Mesenchymal stem cell (in vitro differentiated cells and primary cell): Measurements from ENCODE around the gene DPY19L3.

ENCODE experiments used
- DNase-seq: peaks from one replicate; pipeline ENCODE4 v3.0.0-alpha.2; 2013
- H2AFZ ChIP-seq: one replicate; pipeline ENCODE4 v1.6.1; 2013; ENCODE audit warnings: low read depth, mild to moderate bottlenecking, control low read depth, inconsistent platforms, low read length, moderate library complexity
- H2AK5ac ChIP-seq: 2 replicates; pipeline ENCODE4 v1.6.1; 2013; ENCODE audit warnings: low read length, moderate library complexity, mild to moderate bottlenecking, inconsistent platforms; ENCODE audit not compliant: severe bottlenecking
- H2BK120ac ChIP-seq: one replicate; pipeline ENCODE4 v1.6.1; 2013; ENCODE audit warnings: low read depth, mild to moderate bottlenecking, inconsistent platforms, low read length, moderate library complexity
- H2BK12ac ChIP-seq, 2 experiments: one replicate each; pipeline ENCODE4 v1.6.1; 2013; ENCODE audit warnings: inconsistent platforms in 2 of 2, low read length in 2 of 2, mild to moderate bottlenecking in 2 of 2, moderate library complexity in 2 of 2, control low read depth in 1 of 2
- H2BK15ac ChIP-seq: one replicate; pipeline ENCODE4 v1.6.1; 2013; ENCODE audit warnings: mild to moderate bottlenecking, low read depth, inconsistent platforms; ENCODE audit not compliant: poor library complexity, severe bottlenecking
- H2BK5ac ChIP-seq: 2 replicates; pipeline ENCODE4 v1.6.1; 2013; ENCODE audit warnings: low read depth, mild to moderate bottlenecking, low read length, control low read depth, inconsistent platforms; ENCODE audit not compliant: poor library complexity, severe bottlenecking
- H3K14ac ChIP-seq, 2 experiments: one replicate each; pipeline ENCODE4 v1.6.1; 2013; ENCODE audit warnings: inconsistent platforms in 2 of 2, low read length in 2 of 2, control low read depth in 1 of 2, mild to moderate bottlenecking in 1 of 2, moderate library complexity in 1 of 2
- H3K18ac ChIP-seq, 2 experiments: one replicate each; pipeline ENCODE4 v1.6.1; 2013; ENCODE audit warnings: inconsistent platforms in 2 of 2, low read length in 2 of 2, control low read depth in 1 of 2, low read depth in 1 of 2, mild to moderate bottlenecking in 1 of 2
- H3K23ac ChIP-seq, 2 experiments: one replicate each; pipeline ENCODE4 v1.6.1; 2013; ENCODE audit warnings: inconsistent platforms in 2 of 2, low read length in 2 of 2, mild to moderate bottlenecking in 2 of 2, moderate library complexity in 2 of 2, control low read depth in 1 of 2
- H3K27ac ChIP-seq: 2 replicates; pipeline ENCODE4 v1.5.1; 2013; ENCODE audit warnings: mild to moderate bottlenecking, moderate library complexity, low read length, control low read depth, inconsistent platforms; ENCODE audit not compliant: poor library complexity, severe bottlenecking
- H3K27me3 ChIP-seq, 2 experiments: 2 replicates each; pipeline versions ENCODE4 v1.6.1 to v1.7.0; 2013; ENCODE audit warnings: low read length in 2 of 2, mild to moderate bottlenecking in 2 of 2, moderate library complexity in 2 of 2, control low read depth in 1 of 2, inconsistent platforms in 1 of 2; ENCODE audit not compliant: control insufficient read depth in 1 of 2, insufficient read depth in 1 of 2
- H3K36me3 ChIP-seq, 2 experiments: 2 replicates each; pipeline versions ENCODE4 v1.6.1 to v1.7.0; 2013; ENCODE audit warnings: low read length in 2 of 2, control low read depth in 1 of 2, inconsistent platforms in 1 of 2, low read depth in 1 of 2, mild to moderate bottlenecking in 1 of 2; ENCODE audit not compliant: insufficient read depth in 2 of 2, control insufficient read depth in 1 of 2
- H3K4ac ChIP-seq, 2 experiments: one replicate each; pipeline ENCODE4 v1.6.1; 2013; ENCODE audit warnings: inconsistent platforms in 2 of 2, low read length in 2 of 2, mild to moderate bottlenecking in 2 of 2, moderate library complexity in 2 of 2, control low read depth in 1 of 2, low read depth in 1 of 2
- H3K4me1 ChIP-seq: 2 replicates; pipeline ENCODE4 v1.6.1; 2013; ENCODE audit warnings: low read depth, low read length, control low read depth; ENCODE audit not compliant: control insufficient read depth, insufficient read depth
- H3K4me2 ChIP-seq: 2 replicates; pipeline ENCODE4 v1.6.1; 2013; ENCODE audit warnings: low read length, mild to moderate bottlenecking, inconsistent platforms; ENCODE audit not compliant: poor library complexity, severe bottlenecking
- H3K4me3 ChIP-seq, 2 experiments: 2 replicates each; pipeline versions ENCODE4 v1.5.1 to v1.7.0; 2013; ENCODE audit warnings: low read length in 2 of 2, mild to moderate bottlenecking in 2 of 2, control low read depth in 1 of 2, low read depth in 1 of 2; ENCODE audit not compliant: insufficient read depth in 1 of 2
- H3K79me1 ChIP-seq: replicated peaks from 2 replicates; pipeline ENCODE4 v1.6.1; 2013; ENCODE audit warnings: mild to moderate bottlenecking, control low read depth, low read length, inconsistent platforms; ENCODE audit not compliant: poor library complexity, severe bottlenecking
- H3K9ac ChIP-seq: 2 replicates; pipeline ENCODE4 v1.7.0; 2013; ENCODE audit warnings: mild to moderate bottlenecking, low read length, moderate library complexity
- H3K9me3 ChIP-seq: 2 replicates; pipeline ENCODE4 v1.7.0; 2013; ENCODE audit warnings: mild to moderate bottlenecking, low read length; ENCODE audit not compliant: control insufficient read depth
- H4K8ac ChIP-seq: one replicate; pipeline ENCODE4 v1.6.1; 2013; ENCODE audit warnings: inconsistent platforms, mild to moderate bottlenecking, low read length, moderate library complexity
- H4K91ac ChIP-seq: one replicate; pipeline ENCODE4 v1.6.1; 2013; ENCODE audit warnings: mild to moderate bottlenecking, low read length, inconsistent platforms
- WGBS: methylation state at CpG from one replicate; pipeline ENCODE4 v1.1.7; 2013; ENCODE audit warnings: mixed read lengths; 5-methylcytosine and 5-hydroxymethylcytosine counted together

The DPY19L3 gene

DNA sequence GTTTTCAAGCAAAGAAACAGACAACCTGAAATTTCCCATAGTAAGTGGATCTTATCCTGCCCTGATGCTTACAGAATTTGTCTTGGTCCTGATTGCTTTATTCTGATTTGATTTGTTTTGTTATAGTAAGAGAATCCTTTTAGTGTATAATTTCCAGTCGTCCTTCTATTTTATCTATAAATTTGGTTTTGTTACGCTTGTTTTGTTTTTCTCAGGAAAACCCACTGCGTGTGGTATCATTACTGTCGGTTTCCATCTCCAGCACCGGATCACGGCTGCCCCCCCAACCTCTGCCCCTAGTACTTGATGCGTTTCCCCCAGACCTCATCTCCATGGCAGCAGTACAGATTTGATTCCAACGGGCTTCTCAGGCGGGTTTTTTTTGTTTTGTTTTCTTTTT, 117.4 kb downstream of the DPY19L3 start:
- H3K36me3 ChIP-seq = no peaks in the 10 kb centered on the region
- no peaks in the 10 kb centered on the region for H3K9me3 ChIP-seq
- no peak overlapping the region for H3K27ac ChIP-seq
- 80% methylated on average over 9 of the region's 9 CpGs for WGBS
- H2BK120ac ChIP-seq = no peak overlapping the region
- H3K4me3 ChIP-seq = no peak overlapping the region
- H3K79me1 ChIP-seq = no peaks in the 10 kb centered on the region
- no peak overlapping the region for H2AK5ac ChIP-seq
- H2AFZ ChIP-seq = no peak overlapping the region
- no peak overlapping the region for H2BK15ac ChIP-seq
- H3K4ac ChIP-seq = no peak overlapping the region
- no peaks in the 10 kb centered on the region for H3K4me1 ChIP-seq
- no peak overlapping the region for H3K18ac ChIP-seq
- H3K14ac ChIP-seq = no peak overlapping the region
- H3K27me3 ChIP-seq = peaks cover 6 to 12% of the 10 kb centered on the region in 2 experiments
- H4K8ac ChIP-seq = no peak overlapping the region
- H2BK5ac ChIP-seq = no peak overlapping the region
- no peak for DNase-seq
- H3K9ac ChIP-seq = no peak overlapping the region
- no peak overlapping the region for H2BK12ac ChIP-seq
- no peak overlapping the region for H3K23ac ChIP-seq
- H4K91ac ChIP-seq = no peak overlapping the region
- H3K4me2 ChIP-seq = no peak overlapping the region

DNA sequence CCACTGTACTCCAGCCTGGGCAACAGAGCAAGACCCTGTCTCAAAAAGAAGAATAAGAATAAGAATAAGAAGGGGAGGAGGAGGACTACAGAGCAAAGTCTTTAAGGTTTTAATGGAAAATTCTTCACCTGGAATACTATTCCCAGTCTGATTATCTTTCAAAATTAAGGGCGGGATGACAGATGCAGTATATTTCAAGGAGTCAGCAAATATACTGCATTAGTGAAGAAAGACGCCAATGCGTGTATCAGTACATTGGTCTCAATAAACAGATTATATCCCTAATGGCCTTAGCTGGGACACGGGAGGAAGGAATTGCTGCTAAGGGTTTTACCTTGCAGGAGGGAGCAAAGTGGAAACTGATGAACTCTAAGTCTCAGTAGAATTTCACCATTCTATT, 121.3 kb downstream of the DPY19L3 start:
- Histone ChIP-seq H3K9ac (no peak overlapping the region), H3K4ac (no peak overlapping the region), H3K4me3 (no peak overlapping the region), H3K14ac (no peak overlapping the region), H3K18ac (no peak overlapping the region), H4K8ac (no peak overlapping the region), H3K27ac (no peak overlapping the region), H2BK15ac (no peak overlapping the region), H3K4me2 (no peak overlapping the region), H4K91ac (no peak overlapping the region), H3K79me1 (no peaks in the 10 kb centered on the region), H3K23ac (no peak overlapping the region), H3K9me3 (peaks cover 10% of the 10 kb centered on the region), H3K27me3 (peaks cover 0 to 3% of the 10 kb centered on the region in 2 experiments), H2BK5ac (no peak overlapping the region), H2AK5ac (no peak overlapping the region), H3K4me1 (no peaks in the 10 kb centered on the region), H2AFZ (no peak overlapping the region), H2BK12ac (no peak overlapping the region), H2BK120ac (no peak overlapping the region), H3K36me3 (no peaks in the 10 kb centered on the region)
- 97% methylated on average over 4 of the region's 4 CpGs for WGBS
- DNase-seq = no peak

DNA sequence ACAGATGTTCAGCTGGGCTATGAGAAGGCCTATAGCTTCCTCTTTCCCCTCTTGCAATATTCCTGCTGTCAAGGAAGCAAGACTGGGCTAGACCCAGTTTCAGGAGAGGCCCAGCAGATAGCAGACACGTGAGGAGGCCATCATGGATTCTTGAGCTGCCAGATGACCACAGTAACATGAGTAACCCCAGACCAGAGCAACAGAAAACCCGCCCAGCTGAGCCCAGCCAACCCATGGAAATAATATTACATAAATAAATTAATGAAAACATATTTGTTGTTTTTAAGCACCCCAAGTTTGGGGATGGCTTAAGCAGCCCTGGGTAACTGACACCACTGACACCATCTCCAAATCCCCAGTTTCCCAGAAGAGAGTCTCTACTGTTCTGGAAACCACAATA, 125.2 kb downstream of the DPY19L3 start:
- 0% methylated on average over 1 of the region's 2 CpGs for WGBS
- Histone ChIP-seq H2BK15ac (no peak overlapping the region), H3K4me1 (no peaks in the 10 kb centered on the region)

DNA sequence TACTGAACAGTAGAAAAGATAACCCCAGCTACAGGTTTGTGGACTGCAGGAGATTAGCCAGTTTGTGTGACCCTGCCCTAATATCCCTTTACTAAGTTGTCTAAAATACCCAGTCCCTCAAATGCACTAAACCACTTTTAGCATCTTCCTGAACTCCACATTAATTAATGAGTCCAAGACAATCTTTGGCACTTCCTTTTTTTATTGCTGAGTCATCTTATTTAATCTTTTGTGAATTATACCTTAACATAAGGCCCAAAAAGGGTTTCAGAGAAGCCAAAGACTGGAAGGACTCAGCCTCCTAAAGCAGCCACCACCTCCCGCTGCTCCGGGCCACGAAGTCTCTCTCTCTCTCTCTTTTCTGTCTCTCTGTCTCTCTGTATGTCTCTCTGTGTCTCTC, 126.7 kb downstream of the DPY19L3 start:
- no peak overlapping the region for H3K4me3 ChIP-seq
- no peak overlapping the region for H4K8ac ChIP-seq
- H3K27ac ChIP-seq = no peak overlapping the region
- H3K79me1 ChIP-seq = no peaks in the 10 kb centered on the region
- H3K4me2 ChIP-seq = no peak overlapping the region
- H3K9ac ChIP-seq = no peak overlapping the region
- H3K9me3 ChIP-seq = peaks cover 10% of the 10 kb centered on the region
- H3K27me3 ChIP-seq = no peaks in the 10 kb centered on the region
- no peak overlapping the region for H3K4ac ChIP-seq
- H2BK120ac ChIP-seq = no peak overlapping the region
- no peak overlapping the region for H3K18ac ChIP-seq
- DNase-seq = no peak
- H2BK12ac ChIP-seq = no peak overlapping the region
- H4K91ac ChIP-seq = no peak overlapping the region
- no peak overlapping the region for H3K14ac ChIP-seq
- no peak overlapping the region for H2AFZ ChIP-seq
- WGBS = 82% methylated on average over 3 of the region's 3 CpGs
- H3K36me3 ChIP-seq = no peaks in the 10 kb centered on the region
- no peak overlapping the region for H3K23ac ChIP-seq
- no peak overlapping the region for H2BK15ac ChIP-seq
- no peak overlapping the region for H2AK5ac ChIP-seq
- no peaks in the 10 kb centered on the region for H3K4me1 ChIP-seq
- no peak overlapping the region for H2BK5ac ChIP-seq

More for the DNA sequence above, 125.2 kb downstream of the DPY19L3 start:
- DNase-seq = no peak
- Histone ChIP-seq H4K8ac (no peak overlapping the region), H3K36me3 (no peaks in the 10 kb centered on the region), H2BK5ac (no peak overlapping the region), H2BK12ac (no peak overlapping the region), H3K23ac (no peak overlapping the region), H3K27ac (no peak overlapping the region), H2AFZ (no peak overlapping the region), H3K79me1 (no peaks in the 10 kb centered on the region), H3K4ac (no peak overlapping the region), H2BK120ac (no peak overlapping the region), H3K9me3 (peaks cover 10% of the 10 kb centered on the region), H2AK5ac (no peak overlapping the region), H3K4me3 (no peak overlapping the region), H4K91ac (no peak overlapping the region), H3K4me2 (no peak overlapping the region), H3K27me3 (no peaks in the 10 kb centered on the region), H3K9ac (no peak overlapping the region), H3K14ac (no peak overlapping the region), H3K18ac (no peak overlapping the region)
